ENCODE measurements around the gene IPO4.

The IPO4 gene

DNA sequence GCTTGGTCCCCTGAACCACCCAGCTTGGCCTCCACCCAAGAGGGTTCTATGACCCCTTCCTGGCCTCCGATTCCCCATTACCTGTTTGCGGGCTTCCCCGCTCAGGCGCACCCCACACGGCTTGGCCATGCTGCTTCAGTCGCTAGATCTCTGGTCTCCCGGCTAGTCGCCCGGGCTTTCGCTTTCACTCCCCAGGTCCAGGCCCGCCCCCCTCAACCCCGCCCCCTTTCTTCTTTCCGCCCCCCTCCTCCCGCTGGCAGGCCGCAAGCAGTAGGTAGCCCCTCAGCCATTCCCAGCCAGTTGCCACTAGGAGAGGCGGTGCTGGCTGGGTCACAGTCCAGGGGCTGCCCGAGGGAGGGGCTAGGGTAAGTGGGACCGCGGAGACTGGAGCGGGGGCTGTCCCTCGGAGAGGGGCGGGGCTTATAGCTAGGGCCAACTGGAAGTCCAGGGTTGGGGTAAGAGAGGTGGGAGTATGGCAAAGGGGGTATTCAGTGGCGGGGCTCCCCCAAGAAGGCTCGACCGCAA lies 42.1 kb downstream of the IPO4 start, which contains the start of gene PSME2:
Gene PSME2, minus strand, starts transcription at position 158 of the 525 bp plus-strand sequence. Its CDS starts 29 bp downstream, at position 129.
- peak; percentile 98 for DNase-seq

DNA sequence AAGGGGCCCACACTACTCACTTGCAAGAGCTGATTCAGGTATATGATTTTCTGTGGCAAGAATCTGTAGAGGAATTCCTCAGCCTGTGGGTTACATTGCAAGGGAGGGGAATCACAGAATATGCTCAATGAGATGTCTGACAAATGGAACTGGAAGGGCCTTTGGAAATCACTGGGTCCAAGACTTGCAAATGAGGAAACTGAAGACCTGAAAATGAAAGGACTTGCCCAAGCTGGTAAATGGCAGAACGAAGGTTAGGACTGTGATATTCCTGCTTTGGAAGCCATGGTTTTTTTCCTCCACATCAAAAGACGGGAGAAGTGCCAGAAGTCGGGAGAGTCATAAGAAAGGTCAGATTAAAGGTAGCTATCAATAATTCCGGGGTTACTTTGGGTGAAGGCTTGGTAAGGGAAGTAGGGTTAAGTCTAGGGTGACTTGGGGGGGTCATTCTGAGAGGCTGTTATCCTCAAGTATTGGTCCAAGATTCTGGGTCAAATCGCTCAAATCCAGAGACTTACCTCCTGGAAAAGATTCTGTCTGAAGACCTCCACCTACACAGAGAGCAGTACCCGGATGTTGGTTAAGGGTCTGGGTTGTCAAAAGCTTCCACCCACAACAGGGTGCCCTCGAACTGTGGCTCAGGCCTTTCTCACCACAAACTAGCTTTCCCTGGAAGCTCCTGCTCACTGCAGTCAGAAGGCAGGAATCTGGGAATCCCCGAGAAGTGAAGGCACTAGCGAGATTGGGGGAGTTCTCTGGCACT lies 42.7 kb downstream of the IPO4 start:
- no peak for DNase-seq

DNA sequence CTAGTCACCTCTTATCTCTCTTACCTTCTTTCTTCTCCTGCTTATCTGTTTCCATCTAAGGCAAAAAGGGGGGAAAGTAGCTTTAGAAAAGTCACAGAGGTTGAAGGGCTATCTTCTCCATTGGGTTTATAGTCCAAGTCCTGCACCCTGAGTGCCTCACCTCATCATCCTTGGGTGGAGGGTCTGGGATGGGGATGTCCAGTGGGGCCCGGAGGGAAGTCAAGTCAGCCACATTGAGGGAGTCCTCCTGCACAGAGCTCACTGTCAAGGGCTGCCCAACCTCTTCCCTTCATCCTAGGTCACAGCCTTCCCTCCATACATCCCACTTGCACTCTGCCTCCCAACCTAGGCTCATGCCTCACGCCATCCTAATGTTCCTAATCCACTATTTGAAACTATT lies 43.4 kb downstream of the IPO4 start:
- no peak for DNase-seq

DNA sequence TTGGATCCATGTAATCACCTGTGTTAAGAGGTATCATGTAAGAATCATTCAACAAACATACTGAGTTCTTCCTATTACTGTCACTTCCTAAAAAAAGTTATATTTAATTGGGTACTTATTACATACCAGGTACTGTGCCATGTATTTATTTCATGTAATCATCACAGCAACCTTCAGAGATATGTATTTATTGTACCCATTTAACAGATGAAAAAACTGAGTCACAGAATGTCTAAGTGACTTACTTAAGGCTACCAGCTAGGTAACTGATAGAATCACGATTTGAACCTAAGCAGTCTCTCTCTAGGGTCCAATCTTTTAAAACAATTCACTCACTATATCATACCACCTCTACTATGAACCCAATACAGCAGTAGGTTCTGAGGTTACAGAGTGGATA lies 44.2 kb downstream of the IPO4 start:
- DNase-seq = no peak

DNA sequence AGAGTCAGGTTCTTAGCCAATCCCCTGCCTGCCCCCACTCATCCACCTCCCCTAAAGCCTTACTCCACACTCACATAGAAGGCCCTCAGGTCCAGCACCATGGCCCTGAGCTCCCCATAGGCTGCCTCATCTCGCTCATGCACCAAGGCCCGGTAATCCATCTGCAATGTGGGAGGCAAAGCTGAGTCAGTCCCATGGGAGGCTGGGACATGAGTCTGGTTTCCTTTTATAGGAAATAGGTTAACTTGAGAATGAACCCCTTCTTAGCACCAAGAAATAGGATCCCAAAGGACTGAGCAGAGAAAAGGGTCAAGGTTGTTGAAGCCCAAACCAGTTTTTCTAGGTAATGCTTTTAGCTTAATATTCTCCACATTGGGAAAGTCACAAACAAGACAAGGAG lies 45.1 kb downstream of the IPO4 start:
- no peak for DNase-seq

DNA sequence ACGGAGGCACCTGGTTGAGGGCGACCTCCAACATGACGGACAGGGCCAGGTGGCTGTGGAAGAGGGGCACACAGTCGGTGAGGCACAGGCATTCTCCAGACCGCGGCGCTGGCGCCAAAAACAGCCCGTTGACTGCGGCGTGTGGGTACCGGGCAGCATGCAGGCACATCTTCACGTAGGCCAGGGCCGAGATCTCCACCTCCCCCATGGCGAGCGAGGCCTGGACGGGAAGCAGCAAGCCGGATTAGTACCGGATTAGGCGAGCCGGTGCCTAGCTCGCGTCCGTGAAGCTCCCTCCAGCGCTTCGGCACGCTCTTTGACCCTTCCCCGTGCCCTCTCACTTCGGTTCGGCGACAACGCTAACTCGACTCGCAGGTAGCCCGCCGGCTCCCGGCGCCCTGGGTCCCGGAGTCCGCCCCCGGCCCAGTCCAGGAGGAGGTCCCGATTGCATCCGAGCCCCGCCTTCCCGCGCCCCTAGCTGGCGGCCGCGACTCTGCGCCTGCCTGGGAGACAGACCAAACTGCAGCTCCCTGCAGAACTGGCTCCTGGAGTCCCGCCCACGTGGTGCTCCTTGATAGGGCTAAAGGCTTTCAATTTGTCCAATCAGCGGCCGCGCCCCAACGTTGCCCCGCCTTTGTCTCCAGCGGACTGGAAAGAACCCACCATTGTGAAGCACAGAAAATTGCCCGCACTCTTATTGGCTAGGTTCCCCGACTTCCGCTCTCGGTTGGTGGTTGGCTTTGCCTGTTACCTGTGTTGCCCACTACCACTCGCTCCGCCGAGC lies 47.3 kb downstream of the IPO4 start, which contains the start of gene EMC9:
Gene EMC9, minus strand, starts transcription at position 495 of the 784 bp plus-strand sequence. Its CDS starts 287 bp downstream, at position 208.
- peak; percentile 100 for DNase-seq

DNA sequence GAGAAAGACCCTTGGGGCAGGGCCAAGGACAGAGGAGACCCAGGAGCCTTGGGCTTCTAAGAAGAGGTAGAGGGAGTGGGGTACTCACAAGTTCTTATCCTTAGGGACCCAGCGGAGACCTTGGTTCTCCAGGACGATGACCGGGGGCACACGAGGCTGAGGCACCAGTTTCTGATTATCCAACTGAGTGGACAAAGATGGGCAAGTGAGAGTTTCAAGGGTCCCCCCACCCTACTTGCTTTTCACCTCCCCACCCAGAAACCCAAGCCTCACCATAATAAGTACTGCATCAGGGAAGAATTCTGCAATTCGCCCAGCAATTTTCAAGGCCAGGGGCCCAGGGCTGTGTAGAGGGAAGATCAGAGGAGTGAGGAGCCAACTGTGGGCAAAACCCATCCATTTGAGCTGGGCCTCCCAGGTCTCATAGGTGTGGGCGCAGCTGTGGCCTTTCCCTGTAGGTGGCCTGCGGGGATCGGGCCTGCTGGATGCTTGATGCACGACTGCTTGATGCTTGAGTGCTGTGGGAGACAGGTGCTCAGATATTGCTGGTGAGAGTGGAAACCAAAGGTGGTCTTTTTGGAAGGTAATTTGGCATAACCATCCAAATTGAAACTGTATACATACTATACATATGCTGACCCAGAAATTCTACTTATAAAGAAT lies 49.2 kb downstream of the IPO4 start:
- no peak for DNase-seq

DNA sequence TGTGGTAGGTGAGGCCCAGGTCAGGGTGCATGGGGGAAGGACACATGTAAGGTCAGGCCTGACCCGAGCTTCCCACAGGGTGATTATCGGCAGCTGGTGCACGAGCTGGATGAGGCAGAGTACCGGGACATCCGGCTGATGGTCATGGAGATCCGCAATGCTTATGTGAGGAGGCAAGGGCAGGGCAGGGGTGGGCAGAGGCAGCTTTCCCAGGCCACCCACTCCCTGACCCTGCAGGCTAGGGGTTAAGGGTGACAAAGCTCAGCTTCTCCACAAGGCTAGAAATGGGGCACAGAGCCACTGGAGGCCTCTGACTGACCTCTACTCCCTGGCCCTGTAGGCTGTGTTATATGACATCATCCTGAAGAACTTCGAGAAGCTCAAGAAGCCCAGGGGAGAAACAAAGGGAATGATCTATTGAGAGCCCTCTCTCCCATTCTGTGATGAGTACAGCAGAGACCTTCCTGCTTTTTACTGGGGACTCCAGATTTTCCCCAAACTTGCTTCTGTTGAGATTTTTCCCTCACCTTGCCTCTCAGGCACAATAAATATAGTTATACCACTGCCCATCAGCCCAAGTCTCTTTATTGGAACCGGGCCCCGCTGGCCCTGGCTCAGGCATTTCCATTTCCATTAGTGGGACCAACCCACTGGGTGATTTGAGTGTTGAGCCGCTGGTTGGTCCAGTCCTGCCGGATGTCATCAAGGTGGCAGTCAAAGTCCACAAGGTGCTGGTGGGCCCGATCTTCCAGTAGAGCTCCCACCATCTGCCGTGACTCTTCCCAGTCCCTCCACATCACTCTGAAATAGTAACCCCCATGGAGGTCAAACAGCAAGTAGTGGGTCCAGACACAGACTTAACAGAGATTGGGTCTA lies 50.0 kb downstream of the IPO4 start:
- no peak for DNase-seq

DNA sequence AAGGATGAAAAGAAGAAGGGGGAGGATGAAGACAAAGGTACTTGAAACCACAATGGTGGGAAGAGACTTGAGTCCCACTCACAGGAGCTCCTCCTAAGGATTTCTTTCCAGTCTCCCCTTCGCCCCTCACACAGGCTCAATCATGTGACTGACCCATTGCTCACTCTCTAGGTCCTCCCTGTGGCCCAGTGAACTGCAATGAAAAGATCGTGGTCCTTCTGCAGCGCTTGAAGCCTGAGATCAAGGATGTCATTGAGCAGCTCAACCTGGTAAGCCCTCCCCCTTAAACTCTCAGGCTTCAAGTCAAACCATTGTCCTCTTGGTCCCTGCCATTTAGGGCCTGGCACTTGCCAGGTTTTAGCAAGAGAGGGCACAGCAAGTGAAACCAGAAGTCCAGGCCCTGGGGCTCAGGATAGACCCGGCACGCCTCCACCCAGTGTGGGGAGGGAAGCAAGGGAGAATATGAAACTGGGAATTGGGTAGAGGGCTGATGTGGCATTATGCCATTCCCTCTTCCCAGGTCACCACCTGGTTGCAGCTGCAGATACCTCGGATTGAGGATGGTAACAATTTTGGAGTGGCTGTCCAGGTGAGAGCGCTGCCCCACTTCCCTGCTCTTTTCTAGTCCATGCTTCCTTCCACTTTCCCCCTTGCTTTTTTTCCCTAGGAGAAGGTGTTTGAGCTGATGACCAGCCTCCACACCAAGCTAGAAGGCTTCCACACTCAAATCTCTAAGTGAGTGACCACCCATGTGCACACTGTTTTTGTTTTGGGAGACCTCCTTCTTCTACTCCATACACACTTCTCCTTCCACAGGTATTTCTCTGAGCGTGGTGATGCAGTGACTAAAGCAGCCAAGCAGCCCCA lies 50.9 kb downstream of the IPO4 start:
- no peak for DNase-seq

DNA sequence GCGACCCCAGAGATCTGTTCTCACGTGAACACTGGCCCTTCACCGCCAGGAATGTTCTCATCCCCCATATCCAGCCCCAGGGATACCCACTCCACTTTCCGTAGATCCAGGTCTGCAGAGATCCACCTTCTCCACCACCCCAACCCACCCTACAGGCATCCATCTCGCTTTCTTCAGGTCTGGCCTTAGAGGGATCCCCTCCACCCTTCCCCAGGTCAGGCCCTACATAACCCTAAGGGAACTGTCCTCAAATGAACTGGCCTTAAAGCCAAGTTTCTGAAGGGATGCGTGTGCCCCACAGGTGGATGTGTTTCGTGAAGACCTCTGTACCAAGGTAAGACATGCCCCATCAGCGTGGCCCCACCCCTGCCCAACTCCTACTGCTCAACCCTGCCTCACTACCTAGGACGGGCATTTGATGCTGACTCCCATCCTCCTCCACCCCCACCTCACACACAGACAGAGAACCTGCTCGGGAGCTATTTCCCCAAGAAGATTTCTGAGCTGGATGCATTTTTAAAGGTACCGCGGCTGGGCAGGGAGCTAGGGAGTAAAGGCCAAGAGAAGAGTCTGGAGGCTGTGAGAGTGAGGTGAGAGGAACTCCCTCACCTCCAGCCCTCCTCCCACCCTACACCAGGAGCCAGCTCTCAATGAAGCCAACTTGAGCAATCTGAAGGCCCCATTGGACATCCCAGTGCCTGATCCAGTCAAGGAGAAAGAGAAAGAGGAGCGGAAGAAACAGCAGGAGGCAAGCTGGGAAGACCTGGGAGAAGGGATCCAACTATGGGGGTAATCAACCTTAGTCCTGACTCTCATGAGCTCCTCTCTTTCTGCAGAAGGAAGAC lies 51.7 kb downstream of the IPO4 start:
- DNase-seq = no peak

DNA sequence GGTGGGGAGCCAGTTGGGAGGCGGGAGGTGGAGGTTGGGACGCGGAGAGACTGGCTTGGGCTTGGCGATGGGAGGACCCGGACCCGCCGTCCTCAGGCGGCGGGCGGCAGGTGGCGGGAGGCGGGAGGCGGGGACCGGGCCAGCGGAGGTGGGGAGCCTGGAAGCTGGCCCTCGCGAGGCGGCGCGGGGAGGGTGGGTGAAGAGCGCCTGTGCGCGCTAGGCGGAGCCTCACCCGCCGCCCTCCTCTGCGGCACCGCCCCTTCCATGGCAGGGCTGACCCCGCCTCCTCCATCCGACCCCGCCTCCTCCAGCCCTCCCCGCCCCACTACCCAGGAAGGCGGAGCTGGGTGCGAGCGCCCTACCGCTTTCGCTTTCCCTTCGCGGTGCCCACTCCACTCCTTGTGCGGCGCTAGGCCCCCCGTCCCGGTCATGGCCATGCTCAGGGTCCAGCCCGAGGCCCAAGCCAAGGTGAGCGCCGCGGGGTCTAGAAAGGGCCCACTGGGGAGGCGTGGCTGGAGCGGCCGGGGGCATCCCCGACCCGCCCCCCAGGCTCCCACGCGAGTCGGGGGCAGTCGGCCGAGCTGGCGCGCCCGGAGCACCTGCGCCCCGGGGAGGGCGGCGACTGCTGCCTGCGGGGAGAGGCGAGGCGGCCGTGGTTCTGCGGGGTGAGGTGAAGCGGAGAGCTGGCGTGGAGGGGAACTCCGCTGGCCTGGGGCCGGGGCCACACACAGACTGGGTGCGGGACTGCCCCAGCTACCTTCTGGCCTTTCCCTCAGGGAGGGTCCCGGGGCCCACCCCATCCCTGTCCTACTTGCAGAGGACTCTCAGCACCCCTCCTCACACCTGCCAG lies 52.6 kb downstream of the IPO4 start, which contains the start of gene PSME1:
Gene PSME1, plus strand, starts transcription at position 361 of the 850 bp plus-strand sequence. Its CDS starts 69 bp downstream, at position 430.
- DNase-seq = peak; percentile 95

DNA sequence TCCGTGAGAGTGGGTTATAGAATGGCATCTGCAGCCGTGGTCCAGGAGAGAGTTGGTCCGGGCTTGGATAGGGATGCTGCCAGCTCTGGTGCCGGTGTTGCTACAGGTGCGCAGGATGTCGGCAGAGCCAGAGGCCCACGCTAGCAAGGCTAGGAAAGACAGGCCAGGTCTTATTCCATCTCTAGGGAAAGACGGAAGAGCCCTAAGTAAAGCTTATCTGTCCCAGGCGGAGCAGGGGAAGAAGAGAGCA lies 53.1 kb downstream of the IPO4 start:
- no peak for DNase-seq

DNA sequence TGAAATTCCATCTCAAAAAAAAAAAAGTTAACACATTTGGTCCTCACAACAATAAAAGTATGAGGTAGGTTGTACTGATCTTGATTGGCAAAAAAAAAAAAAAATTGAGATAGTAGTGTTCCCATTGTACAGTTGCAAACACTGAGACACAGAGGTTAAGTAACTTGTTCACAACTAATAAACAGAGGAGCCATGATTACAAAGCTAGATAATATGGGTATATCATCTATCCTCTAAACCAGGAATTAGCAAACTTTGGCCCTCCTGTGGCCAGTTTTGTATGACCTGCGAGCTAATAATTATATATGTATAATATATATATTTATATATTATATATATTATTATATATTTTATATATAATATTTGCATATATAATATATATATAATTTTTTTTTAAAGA lies 54.9 kb downstream of the IPO4 start:
- DNase-seq = no peak

DNA sequence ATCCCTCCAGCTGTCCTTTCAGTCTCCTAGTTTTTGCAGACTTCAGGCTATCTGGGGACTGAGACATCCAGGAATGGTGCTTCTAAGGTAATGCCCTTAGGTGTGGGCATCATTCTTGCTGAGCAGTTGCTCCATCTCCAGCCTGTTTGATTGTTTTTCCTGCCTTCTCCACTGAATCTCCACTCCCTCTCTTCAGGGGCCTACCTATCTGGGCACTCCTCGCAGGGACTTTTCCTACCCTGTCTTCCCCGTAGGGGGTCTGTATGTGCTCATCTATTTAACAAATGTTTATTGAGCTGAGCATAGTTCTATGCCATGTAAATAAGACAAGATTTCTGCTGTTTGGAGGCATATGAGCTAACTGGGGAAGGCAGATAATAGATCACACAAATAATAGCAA lies 55.6 kb downstream of the IPO4 start:
- no peak for DNase-seq

DNA sequence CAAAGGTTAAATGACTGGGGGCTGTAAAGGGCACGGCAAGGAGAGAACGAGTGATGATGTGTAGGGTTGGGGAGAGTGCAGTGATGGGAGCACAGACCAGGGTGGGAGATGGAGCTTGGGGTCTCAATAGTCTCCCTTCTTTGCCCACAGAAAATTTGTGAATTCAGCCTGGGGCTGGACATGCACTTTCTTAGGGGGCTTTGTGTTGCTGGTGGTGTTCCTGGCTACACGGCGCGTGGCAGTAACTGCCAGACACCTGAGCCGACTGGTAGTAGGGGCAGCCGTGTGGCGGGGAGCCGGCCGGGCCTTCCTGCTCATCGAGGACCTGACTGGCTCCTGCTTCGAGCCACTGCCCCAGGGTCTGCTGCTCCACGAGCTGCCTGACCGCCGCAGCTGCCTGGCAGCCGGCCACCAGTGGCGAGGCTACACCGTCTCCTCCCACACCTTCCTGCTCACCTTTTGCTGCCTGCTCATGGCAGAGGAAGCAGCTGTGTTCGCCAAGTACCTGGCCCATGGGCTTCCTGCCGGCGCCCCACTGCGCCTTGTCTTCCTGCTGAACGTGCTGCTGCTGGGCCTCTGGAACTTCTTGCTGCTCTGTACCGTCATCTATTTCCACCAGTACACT lies 56.4 kb downstream of the IPO4 start:
- DNase-seq = peak; percentile 85

DNA sequence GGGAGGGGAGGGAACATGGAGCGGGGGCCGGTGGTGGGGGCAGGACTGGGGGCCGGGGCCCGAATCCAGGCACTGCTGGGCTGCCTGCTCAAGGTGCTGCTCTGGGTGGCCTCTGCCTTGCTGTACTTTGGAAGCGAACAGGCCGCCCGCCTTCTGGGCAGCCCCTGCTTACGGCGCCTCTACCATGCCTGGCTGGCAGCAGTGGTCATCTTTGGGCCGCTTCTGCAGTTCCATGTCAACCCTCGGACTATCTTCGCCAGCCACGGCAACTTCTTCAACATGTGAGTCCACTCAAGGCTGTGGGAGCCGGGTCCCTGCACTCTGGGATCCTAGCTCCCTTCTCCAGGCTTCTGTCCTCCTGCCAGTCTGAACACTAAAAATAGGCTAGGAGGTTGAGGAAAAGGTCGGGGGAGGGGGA lies 57.1 kb downstream of the IPO4 start:
- DNase-seq = no peak

DNA sequence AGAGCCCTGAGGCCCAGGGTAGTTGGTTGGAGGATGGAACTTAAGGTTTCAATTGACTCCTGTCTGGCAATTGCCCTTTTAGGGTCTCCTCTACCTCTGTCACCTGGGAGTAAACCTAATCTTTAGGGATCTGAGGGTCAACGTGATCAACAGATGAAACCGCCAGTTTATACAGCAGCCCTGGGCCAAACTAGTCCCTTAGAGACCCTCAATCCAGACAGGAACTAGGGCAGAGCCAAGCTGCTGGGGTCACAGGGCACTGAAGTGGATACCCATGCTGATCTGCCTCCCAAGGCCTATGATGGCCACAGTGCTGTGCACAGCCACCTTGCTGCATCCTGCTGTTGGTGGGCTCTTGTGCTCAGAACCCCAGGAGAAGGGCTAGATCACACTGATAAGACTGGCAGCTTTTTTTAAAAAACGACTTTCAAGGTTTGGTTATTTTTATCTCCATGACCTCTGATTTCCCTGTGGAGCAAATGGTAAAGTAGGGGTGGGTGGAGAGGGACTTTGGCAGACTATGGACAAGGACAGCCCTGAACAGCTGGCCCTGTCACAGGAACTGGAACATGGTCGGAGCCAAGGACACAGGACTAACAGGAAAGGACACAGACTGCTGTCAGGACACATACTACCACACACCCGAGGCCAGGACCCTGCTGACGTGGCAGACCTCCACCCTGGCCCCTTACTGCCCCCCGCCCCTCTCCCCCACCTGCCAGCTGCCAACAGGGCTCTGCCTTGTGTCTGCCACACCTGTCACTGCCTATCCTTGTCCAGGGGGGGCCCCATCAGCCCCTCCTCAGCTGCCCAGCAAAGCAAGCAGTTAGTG lies 57.7 kb downstream of the IPO4 start:
- no peak for DNase-seq

DNA sequence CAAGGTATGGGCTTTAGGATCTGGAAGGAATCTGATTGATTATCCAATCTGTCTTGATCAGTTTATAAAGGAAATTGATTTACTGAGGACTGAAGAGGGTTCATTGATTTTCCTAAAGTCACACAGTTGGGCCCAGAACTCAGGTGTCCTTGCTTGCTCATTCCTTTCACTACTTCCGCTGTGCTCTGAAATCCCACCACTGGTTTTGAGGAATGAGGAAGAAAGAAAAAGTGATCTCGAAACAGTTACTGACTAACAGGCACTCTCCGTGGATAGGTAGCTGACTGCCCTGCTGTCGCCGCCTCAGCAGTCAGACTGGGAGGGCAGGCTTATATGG lies 58.3 kb downstream of the IPO4 start, which contains the start of gene FITM1:
Gene FITM1, plus strand, starts transcription at position 280 of the 337 bp plus-strand sequence. CDS start 905 bp downstream, outside the sequence.
- no peak for DNase-seq
